Sigmoid colon (tissue), 4 donors: ENCODE data around the gene NDUFS6.

Experiments used
- CTCF ChIP-seq, 4 experiments: fragments of 450-650 bp in 3 of 4; fragments of 200-600 bp in 1 of 4; IDR thresholded peaks; one replicate each; pipeline ENCODE4 v1.5.1; 2016 to 2019; ENCODE audit warnings: antibody characterized with exemption in 4 of 4, mild to moderate bottlenecking in 3 of 4, moderate library complexity in 2 of 4
- EP300 ChIP-seq, 4 donors: sonication (generic); formaldehyde crosslinking; IDR thresholded peaks; one replicate each; pipeline ENCODE4 v1.6.1; 2017; ENCODE audit warnings: antibody characterized with exemption in 4 of 4
- POLR2A ChIP-seq, 2 donors: fragments of 450-650 bp; IDR thresholded peaks; one replicate each; pipeline ENCODE4 v1.6.1; 2016; ENCODE audit warnings: antibody characterized with exemption in 2 of 2, mild to moderate bottlenecking in 2 of 2, moderate library complexity in 2 of 2
- POLR2AphosphoS5 ChIP-seq, 4 donors: sonication (generic); formaldehyde crosslinking; IDR thresholded peaks; one replicate each; pipeline ENCODE4 v1.6.1; 2017; ENCODE audit warnings: antibody characterized with exemption in 4 of 4

- TF ChIP-seq EP300 (IDR thresholded peaks at IDR 0.05) (no peak), CTCF (IDR thresholded peaks at IDR 0.05) (no peak), POLR2A (IDR thresholded peaks at IDR 0.05) (no peak), POLR2AphosphoS5 (IDR thresholded peaks at IDR 0.05) (no peak)
These were observed 22.1 kb upstream of the NDUFS6 start for GRCh38 chr5:1779021-1779680.
